ENCODE results near the gene EML3. TPM values are rescaled to one million over a fixed set of nuclear protein-coding genes. Genes with fewer than 3 reads are reported as not detected.
A peak's percentile ranks its signal among the peaks of the same experiment; 100 is the strongest.

EML3 gene
- total and polyA plus RNA-seq, 2 of the 13 experiments (the other 11 are each of a cell fraction or from before 2014, with no cell fraction given), result 10.6 to 12.3 TPM

DNA sequence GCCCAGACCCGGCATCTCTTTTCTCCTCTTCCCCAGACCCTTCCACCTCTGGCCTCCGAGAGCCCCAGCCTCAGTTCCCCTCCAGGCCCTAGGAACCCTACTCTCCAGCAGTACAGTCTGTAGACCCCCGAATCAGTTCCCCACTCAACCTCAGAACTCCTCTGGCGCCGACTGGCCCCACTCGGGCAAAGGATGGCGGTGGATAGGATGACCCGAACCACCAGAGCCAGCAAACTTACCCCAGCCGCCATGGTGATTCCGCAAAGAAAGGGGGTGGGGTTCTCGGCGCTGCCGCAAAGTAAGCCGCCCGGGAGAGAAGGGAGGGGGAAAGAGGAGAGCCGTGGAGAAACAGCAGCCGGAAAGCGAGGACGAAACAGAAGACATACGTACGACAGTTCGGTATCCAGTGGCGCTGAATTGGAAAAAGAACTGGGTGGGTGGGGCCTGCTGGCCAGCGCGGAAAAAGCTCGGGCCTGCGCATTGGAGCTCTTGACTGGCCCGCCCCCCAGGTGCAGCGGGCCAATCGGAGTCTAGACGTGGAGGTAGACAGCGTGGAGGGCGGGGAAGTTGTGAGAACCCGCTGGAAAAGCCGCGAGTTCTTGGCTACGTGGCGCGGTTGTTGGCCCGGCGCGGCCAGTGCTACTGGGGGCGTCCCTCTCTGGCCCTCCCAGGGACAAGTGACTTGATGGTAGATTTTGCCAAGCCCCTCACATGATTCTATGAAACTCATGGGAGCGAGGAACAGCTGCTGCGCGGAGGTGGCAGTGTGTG, 38.8 kb downstream of the EML3 start, which contains the start of gene EEF1G (continued):
- TF ChIP-seq, protein P1, sequence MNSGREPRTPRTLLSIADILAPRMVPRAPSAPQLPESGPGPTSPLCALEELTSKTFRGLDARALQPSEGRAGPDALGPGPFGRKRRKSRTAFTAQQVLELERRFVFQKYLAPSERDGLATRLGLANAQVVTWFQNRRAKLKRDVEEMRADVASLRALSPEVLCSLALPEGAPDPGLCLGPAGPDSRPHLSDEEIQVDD (CRISPR knock-in tag; IDR thresholded peaks at IDR 0.05; ENCODE audit: borderline replicate concordance), result no peak
- TF ChIP-seq NFKB2 (CRISPR knock-in tag; IDR thresholded peaks at IDR 0.05; ENCODE audit: borderline replicate concordance) (no peak; the same call in 1 of the 2 replicates), PTBP1 (IDR thresholded peaks at IDR 0.05; ENCODE audit: low read depth, low read length, poor library complexity, severe bottlenecking) (no peak), ZFYVE20 (CRISPR knock-in tag; IDR thresholded peaks at IDR 0.05; ENCODE audit: borderline replicate concordance, low read depth) (no peak), SRSF4 (IDR thresholded peaks at IDR 0.05; ENCODE audit: low read depth, low read length, poor library complexity, severe bottlenecking) (no peak), CAMTA2 (CRISPR knock-in tag; IDR thresholded peaks at IDR 0.05; ENCODE audit: borderline replicate concordance) (no peak), HIVEP1 (CRISPR knock-in tag; IDR thresholded peaks at IDR 0.05) (0 out of 2 replicates have a peak, but pooled peaks have one; percentile 62), POLR2A (IDR thresholded peaks at IDR 0.05; ENCODE audit: insufficient read depth in 1 of 2, low read depth in 2 of 2, low read length in 2 of 2) (peak; percentile 89 to 91), MBD4 (IDR thresholded peaks at IDR 0.05; ENCODE audit: borderline replicate concordance, low read length) (no peak), KDM1A (CRISPR knock-in tag; IDR thresholded peaks at IDR 0.05) (no peak), REXO4 (CRISPR knock-in tag; IDR thresholded peaks at IDR 0.05; ENCODE audit: borderline replicate concordance) (no peak), ZNF572 (CRISPR knock-in tag; IDR thresholded peaks at IDR 0.05) (0 out of 2 replicates have a peak, but pooled peaks have one; percentile 32), ZNF674 (CRISPR knock-in tag; IDR thresholded peaks at IDR 0.05; ENCODE audit: low read depth) (no peak), ZNF143 (CRISPR knock-in tag; IDR thresholded peaks at IDR 0.05) (peak; percentile 13; the same call in 1 of the 2 replicates), ATF7 (IDR thresholded peaks at IDR 0.05) (no peak), ATF7 (CRISPR knock-in tag; IDR thresholded peaks at IDR 0.05) (no peak), ZNF383 (CRISPR knock-in tag; IDR thresholded peaks at IDR 0.05; ENCODE audit: borderline replicate concordance) (0 out of 2 replicates have a peak, but pooled peaks have one; percentile 20)
- TF ChIP-seq, protein P2, sequence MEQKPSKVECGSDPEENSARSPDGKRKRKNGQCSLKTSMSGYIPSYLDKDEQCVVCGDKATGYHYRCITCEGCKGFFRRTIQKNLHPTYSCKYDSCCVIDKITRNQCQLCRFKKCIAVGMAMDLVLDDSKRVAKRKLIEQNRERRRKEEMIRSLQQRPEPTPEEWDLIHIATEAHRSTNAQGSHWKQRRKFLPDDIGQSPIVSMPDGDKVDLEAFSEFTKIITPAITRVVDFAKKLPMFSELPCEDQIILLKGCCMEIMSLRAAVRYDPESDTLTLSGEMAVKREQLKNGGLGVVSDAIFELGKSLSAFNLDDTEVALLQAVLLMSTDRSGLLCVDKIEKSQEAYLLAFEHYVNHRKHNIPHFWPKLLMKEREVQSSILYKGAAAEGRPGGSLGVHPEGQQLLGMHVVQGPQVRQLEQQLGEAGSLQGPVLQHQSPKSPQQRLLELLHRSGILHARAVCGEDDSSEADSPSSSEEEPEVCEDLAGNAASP (CRISPR knock-in tag; IDR thresholded peaks at IDR 0.05; ENCODE audit: borderline replicate concordance), result no peak
- TF ChIP-seq, protein P3, sequence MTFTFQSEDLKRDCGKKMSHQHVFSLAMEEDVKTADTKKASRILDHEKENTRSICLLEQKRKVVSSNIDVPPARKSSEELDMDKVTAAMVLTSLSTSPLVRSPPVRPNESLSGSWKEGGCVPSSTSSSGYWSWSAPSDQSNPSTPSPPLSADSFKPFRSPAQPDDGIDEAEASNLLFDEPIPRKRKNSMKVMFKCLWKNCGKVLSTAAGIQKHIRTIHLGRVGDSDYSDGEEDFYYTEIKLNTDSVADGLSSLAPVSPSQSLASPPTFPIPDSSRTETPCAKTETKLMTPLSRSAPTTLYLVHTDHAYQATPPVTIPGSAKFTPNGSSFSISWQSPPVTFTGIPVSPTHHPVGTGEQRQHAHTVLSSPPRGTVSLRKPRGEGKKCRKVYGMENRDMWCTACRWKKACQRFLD (CRISPR knock-in tag; IDR thresholded peaks at IDR 0.05; ENCODE audit: borderline replicate concordance), result no peak; the same call in 1 of the 2 replicates
- TF ChIP-seq, protein P4, sequence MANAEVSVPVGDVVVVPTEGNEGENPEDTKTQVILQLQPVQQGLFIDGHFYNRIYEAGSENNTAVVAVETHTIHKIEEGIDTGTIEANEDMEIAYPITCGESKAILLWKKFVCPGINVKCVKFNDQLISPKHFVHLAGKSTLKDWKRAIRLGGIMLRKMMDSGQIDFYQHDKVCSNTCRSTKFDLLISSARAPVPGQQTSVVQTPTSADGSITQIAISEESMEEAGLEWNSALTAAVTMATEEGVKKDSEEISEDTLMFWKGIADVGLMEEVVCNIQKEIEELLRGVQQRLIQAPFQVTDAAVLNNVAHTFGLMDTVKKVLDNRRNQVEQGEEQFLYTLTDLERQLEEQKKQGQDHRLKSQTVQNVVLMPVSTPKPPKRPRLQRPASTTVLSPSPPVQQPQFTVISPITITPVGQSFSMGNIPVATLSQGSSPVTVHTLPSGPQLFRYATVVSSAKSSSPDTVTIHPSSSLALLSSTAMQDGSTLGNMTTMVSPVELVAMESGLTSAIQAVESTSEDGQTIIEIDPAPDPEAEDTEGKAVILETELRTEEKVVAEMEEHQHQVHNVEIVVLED (CRISPR knock-in tag; IDR thresholded peaks at IDR 0.05; ENCODE audit: borderline replicate concordance), result peak; percentile 63; the same call in 1 of the 2 replicates
- TF ChIP-seq, protein P5, sequence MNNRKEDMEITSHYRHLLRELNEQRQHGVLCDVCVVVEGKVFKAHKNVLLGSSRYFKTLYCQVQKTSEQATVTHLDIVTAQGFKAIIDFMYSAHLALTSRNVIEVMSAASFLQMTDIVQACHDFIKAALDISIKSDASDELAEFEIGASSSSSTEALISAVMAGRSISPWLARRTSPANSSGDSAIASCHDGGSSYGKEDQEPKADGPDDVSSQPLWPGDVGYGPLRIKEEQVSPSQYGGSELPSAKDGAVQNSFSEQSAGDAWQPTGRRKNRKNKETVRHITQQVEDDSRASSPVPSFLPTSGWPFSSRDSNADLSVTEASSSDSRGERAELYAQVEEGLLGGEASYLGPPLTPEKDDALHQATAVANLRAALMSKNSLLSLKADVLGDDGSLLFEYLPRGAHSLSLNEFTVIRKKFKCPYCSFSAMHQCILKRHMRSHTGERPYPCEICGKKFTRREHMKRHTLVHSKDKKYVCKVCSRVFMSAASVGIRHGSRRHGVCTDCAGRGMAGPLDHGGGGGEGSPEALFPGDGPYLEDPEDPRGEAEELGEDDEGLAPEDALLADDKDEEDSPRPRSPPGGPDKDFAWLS (CRISPR knock-in tag; IDR thresholded peaks at IDR 0.05; ENCODE audit: borderline replicate concordance), result no peak

Measured in HepG2 (cell line).